Stomach (tissue), 4 donors: ENCODE results near the gene CSGALNACT2.

ENCODE experiments used
- POLR2A ChIP-seq, 4 donors: fragments of 450-650 bp; IDR thresholded peaks; one replicate each; pipeline ENCODE4 v1.6.1; 2016; ENCODE audit warnings: antibody characterized with exemption in 4 of 4, control low read depth in 2 of 4, mild to moderate bottlenecking in 1 of 4, moderate library complexity in 1 of 4
- POLR2AphosphoS5 ChIP-seq, 3 donors: sonication (generic); formaldehyde crosslinking; IDR thresholded peaks; one replicate each; pipeline ENCODE4 v1.6.1; 2016; ENCODE audit warnings: antibody characterized with exemption in 3 of 3
- TF ChIP-seq, protein P1 (sequence below), 7 experiments: fragments of 450-650 bp in 4 of 7; fragments of 200-600 bp in 3 of 7; sonication (generic) in 3 of 7; IDR thresholded peaks; one replicate each; pipeline ENCODE4 v1.5.1; 2016 to 2019; ENCODE audit warnings: antibody characterized with exemption in 7 of 7, control low read depth in 2 of 7, mild to moderate bottlenecking in 1 of 7

DNA sequence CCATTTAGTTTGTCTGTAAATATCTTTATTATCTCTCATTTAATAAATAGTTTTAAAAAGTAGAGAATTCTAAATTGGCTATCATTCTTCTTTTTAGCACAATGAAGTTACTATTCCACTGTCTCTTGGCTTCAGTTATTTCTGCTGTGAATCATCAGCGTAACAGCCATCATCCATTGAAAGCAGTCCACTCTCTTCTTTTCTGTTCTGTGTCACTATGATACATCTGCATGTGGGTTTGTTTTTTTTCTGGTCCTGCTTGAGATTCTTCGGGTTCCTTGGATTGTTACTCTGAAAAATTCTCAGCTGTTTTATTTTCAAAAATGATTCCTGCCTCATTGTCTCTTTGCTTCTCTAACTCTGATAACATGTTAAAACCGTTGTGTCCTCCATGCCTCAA, 52.5 kb downstream of the CSGALNACT2 start:
- TF ChIP-seq POLR2AphosphoS5 (IDR thresholded peaks at IDR 0.05) (no peak), POLR2A (IDR thresholded peaks at IDR 0.05) (no peak)
- TF ChIP-seq, protein P1, sequence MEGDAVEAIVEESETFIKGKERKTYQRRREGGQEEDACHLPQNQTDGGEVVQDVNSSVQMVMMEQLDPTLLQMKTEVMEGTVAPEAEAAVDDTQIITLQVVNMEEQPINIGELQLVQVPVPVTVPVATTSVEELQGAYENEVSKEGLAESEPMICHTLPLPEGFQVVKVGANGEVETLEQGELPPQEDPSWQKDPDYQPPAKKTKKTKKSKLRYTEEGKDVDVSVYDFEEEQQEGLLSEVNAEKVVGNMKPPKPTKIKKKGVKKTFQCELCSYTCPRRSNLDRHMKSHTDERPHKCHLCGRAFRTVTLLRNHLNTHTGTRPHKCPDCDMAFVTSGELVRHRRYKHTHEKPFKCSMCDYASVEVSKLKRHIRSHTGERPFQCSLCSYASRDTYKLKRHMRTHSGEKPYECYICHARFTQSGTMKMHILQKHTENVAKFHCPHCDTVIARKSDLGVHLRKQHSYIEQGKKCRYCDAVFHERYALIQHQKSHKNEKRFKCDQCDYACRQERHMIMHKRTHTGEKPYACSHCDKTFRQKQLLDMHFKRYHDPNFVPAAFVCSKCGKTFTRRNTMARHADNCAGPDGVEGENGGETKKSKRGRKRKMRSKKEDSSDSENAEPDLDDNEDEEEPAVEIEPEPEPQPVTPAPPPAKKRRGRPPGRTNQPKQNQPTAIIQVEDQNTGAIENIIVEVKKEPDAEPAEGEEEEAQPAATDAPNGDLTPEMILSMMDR (IDR thresholded peaks at IDR 0.05): no peak
